GM18498 (cell line): ENCODE results near the gene MRPS24.
"Not testable (repeated sequence)": the region's sequence is repeated elsewhere in the genome, so short reads cannot be mapped to it uniquely, and the experiment has no call there.

Experiments used
- ATAC-seq: cut with Tn5 transposase; IDR thresholded peaks from one replicate; pipeline ENCODE4 v1.9.1; 2021; ENCODE audit warnings: mild to moderate bottlenecking, moderate library complexity; ENCODE audit not compliant: unreplicated experiment

The MRPS24 gene

GRCh38 chr7:43869006-43869866 is at the start of gene MRPS24:
Gene MRPS24, minus strand, starts transcription at chr7:43869517. Its CDS starts 22 bp downstream, at chr7:43869495.
- ATAC-seq: peak; percentile 94

GRCh38 chr7:43915907-43916306 is 46.6 kb upstream of the MRPS24 start:
- ATAC-seq: no peak

GRCh38 chr7:43914795-43915194 is 45.5 kb upstream of the MRPS24 start:
- no peak for ATAC-seq

GRCh38 chr7:43906331-43907010 is 37.2 kb upstream of the MRPS24 start, which contains the start of gene URGCP:
Gene URGCP, minus strand, starts transcription at chr7:43906596. Its CDS starts 21 bp downstream, at chr7:43906575.
- ATAC-seq: peak; percentile 86

GRCh38 chr7:43905956-43906330 is 36.6 kb upstream of the MRPS24 start:
- peak; percentile 38 for ATAC-seq

- ATAC-seq: no peak
Measured at GRCh38 chr7:43905209-43905946, 36.1 kb upstream of the MRPS24 start.

GRCh38 chr7:43904533-43905208 is 35.4 kb upstream of the MRPS24 start:
- ATAC-seq: no peak

- no peak for ATAC-seq
Measured at GRCh38 chr7:43902542-43903054, 33.3 kb upstream of the MRPS24 start.

- ATAC-seq: not testable (repeated sequence)
Measured at GRCh38 chr7:43898571-43898970, 29.3 kb upstream of the MRPS24 start.

GRCh38 chr7:43895847-43896415 is 26.6 kb upstream of the MRPS24 start:
- no peak for ATAC-seq

GRCh38 chr7:43891069-43891955 is 22.0 kb upstream of the MRPS24 start:
- no peak for ATAC-seq

GRCh38 chr7:43890468-43890867 is 21.2 kb upstream of the MRPS24 start:
- no peak for ATAC-seq

GRCh38 chr7:43888993-43889945 is 20.0 kb upstream of the MRPS24 start:
- ATAC-seq: no peak

GRCh38 chr7:43884617-43885016 is 15.3 kb upstream of the MRPS24 start:
- ATAC-seq: no peak

- ATAC-seq: no peak
Measured at GRCh38 chr7:43884209-43884608, 14.9 kb upstream of the MRPS24 start.

GRCh38 chr7:43880596-43880995 is 11.3 kb upstream of the MRPS24 start:
- ATAC-seq: no peak

GRCh38 chr7:43879477-43879876 is 10.2 kb upstream of the MRPS24 start:
- no peak for ATAC-seq

GRCh38 chr7:43878867-43879266 is 9.6 kb upstream of the MRPS24 start:
- ATAC-seq: no peak
